HepG2 (cell line): Measurements from ENCODE around the gene CABLES2. TPM values are rescaled to one million over a fixed set of nuclear protein-coding genes. Genes with fewer than 3 reads are reported as not detected.

Experiments
- ARID3A ChIP-seq: IDR thresholded peaks from 2 replicates; pipeline ENCODE4 v1.6.1; 2012; ENCODE audit warnings: low read depth, low read length, improper control_type of control experiment
- EED ChIP-seq: sonication (generic); formaldehyde crosslinking; IDR thresholded peaks from 2 replicates; pipeline ENCODE4 v1.5.0; 2020; ENCODE audit warnings: mild to moderate bottlenecking, missing genetic modification reagents
- HNRNPH1 ChIP-seq: fragments of 200-400 bp; formaldehyde crosslinking; optimal IDR thresholded peaks from 2 replicates; pipeline ENCODE3; 2017; ENCODE audit warnings: mild to moderate bottlenecking, low read depth, low read length
- KLF16 ChIP-seq, 2 experiments: sonication (generic) in 1 of 2; formaldehyde crosslinking in 1 of 2; IDR thresholded peaks; 2 replicates each; pipeline versions ENCODE4 v1.6.1 to v1.8.0; 2016 to 2023; ENCODE audit warnings: missing genetic modification reagents in 2 of 2, missing compliant biosample characterization in 1 of 2
- PAX8 ChIP-seq: sonication (generic); formaldehyde crosslinking; IDR thresholded peaks from 2 replicates; pipeline ENCODE4 v1.8.0; 2022; ENCODE audit warnings: mild to moderate bottlenecking, missing genetic modification reagents, borderline replicate concordance
- PBX2 ChIP-seq: IDR thresholded peaks from 2 replicates; pipeline ENCODE4 v1.6.1; 2016; ENCODE audit warnings: control low read depth
- RBAK ChIP-seq: sonication (generic); formaldehyde crosslinking; IDR thresholded peaks from 2 replicates; pipeline ENCODE4 v1.5.1; 2020; ENCODE audit warnings: mild to moderate bottlenecking, missing genetic modification reagents
- SMARCE1 ChIP-seq: fragments of 450-650 bp; IDR thresholded peaks from 2 replicates; pipeline ENCODE4 v1.6.1; 2017; ENCODE audit warnings: borderline replicate concordance
- SRSF9 ChIP-seq: fragments of 200-400 bp; formaldehyde crosslinking; IDR thresholded peaks from 2 replicates; pipeline ENCODE4 v1.6.1; 2018; ENCODE audit warnings: borderline replicate concordance, mild to moderate bottlenecking, low read depth, low read length; ENCODE audit not compliant: insufficient read depth, poor library complexity, severe bottlenecking
- ZFP36 ChIP-seq: fragments of 150-350 bp; IDR thresholded peaks from 2 replicates; pipeline ENCODE4 v1.6.1; 2018; ENCODE audit warnings: borderline replicate concordance, low read length, low read depth; ENCODE audit not compliant: partially characterized antibody
- ZFX ChIP-seq: sonication (generic); formaldehyde crosslinking; IDR thresholded peaks from 2 replicates; pipeline ENCODE4 v1.4.0; 2020; ENCODE audit warnings: mild to moderate bottlenecking, low read depth, missing genetic modification reagents, moderate library complexity
- ZNF20 ChIP-seq: sonication (generic); formaldehyde crosslinking; IDR thresholded peaks from 2 replicates; pipeline ENCODE4 v1.4.0; 2020; ENCODE audit warnings: mild to moderate bottlenecking, moderate library complexity, missing genetic modification reagents
- ZNF333 ChIP-seq: sonication (generic); formaldehyde crosslinking; IDR thresholded peaks from 2 replicates; pipeline ENCODE4 v1.4.0; 2020; ENCODE audit warnings: mild to moderate bottlenecking, missing genetic modification reagents, borderline replicate concordance
- ZNF513 ChIP-seq: sonication (generic); formaldehyde crosslinking; conservative IDR thresholded peaks from 2 replicates; pipeline ENCODE4 v1.5.0; 2020; ENCODE audit warnings: missing genetic modification reagents
- ZSCAN21 ChIP-seq: sonication (generic); formaldehyde crosslinking; IDR thresholded peaks from 2 replicates; pipeline ENCODE4 v1.8.0; 2022; ENCODE audit warnings: mild to moderate bottlenecking, missing genetic modification reagents, moderate library complexity, borderline replicate concordance
- polyA plus RNA-seq, 8 experiments: library from polyadenylated mRNA; depleted of rRNA in 3 of 8; stranded (reverse) in 7 of 8; unstranded in 1 of 8; fragments of >200 nt; fragmentation: Illumina TruSeq in 4 of 8; extraction: Trizol in 4 of 8; gene quantifications; 2 replicates each; pipeline versions ENCODE4 v1.2.1 to v1.2.3, GENCODE V29; 2011 to 2016; ENCODE audit warnings: low read depth in 4 of 8, missing spikeins in 1 of 8, mixed read lengths in 1 of 8; ENCODE audit not compliant: insufficient read depth in 1 of 8
- total RNA-seq, 5 experiments: library from RNA; depleted of rRNA; stranded (reverse); fragments of >200 nt; fragmentation: Illumina TruSeq; extraction: Trizol; gene quantifications; 2 replicates each; pipeline ENCODE4 v1.2.3, GENCODE V29; 2016; ENCODE audit warnings: low read depth in 1 of 5
- TF ChIP-seq, protein P1 (sequence below): sonication (generic); formaldehyde crosslinking; IDR thresholded peaks from 2 replicates; pipeline ENCODE4 v1.4.0; 2020; ENCODE audit warnings: missing genetic modification reagents, borderline replicate concordance
- TF ChIP-seq, protein P2 (sequence below): sonication (generic); IDR thresholded peaks from 2 replicates; pipeline ENCODE4 v1.6.1; 2016; ENCODE audit warnings: low read depth, borderline replicate concordance

CABLES2 gene
- total and polyA plus RNA-seq, 2 of the 13 experiments (the other 11 are each of a cell fraction or from before 2014, with no cell fraction given): 5.2 to 9.7 TPM

- TF ChIP-seq ARID3A (no peak), SMARCE1 (no peak), ZNF333 (no peak; the same call in 1 of the 2 replicates), HNRNPH1 (no peak), PAX8 (CRISPR knock-in tag) (0 out of 2 replicates have a peak, but pooled peaks have one; percentile 58), ZNF20 (CRISPR knock-in tag) (0 out of 2 replicates have a peak, but pooled peaks have one; percentile 76), EED (no peak), ZNF513 (CRISPR knock-in tag) (no peak), SRSF9 (no peak), ZFP36 (no peak), KLF16 (CRISPR knock-in tag; IDR thresholded peaks at IDR 0.05) (no peak; a peak in 1 of 4 replicates), RBAK (CRISPR knock-in tag) (no peak), ZSCAN21 (peak; percentile 47; the same call in 1 of the 2 replicates), ZFX (CRISPR knock-in tag) (peak; percentile 84), PBX2 (no peak)
- TF ChIP-seq, protein P1, sequence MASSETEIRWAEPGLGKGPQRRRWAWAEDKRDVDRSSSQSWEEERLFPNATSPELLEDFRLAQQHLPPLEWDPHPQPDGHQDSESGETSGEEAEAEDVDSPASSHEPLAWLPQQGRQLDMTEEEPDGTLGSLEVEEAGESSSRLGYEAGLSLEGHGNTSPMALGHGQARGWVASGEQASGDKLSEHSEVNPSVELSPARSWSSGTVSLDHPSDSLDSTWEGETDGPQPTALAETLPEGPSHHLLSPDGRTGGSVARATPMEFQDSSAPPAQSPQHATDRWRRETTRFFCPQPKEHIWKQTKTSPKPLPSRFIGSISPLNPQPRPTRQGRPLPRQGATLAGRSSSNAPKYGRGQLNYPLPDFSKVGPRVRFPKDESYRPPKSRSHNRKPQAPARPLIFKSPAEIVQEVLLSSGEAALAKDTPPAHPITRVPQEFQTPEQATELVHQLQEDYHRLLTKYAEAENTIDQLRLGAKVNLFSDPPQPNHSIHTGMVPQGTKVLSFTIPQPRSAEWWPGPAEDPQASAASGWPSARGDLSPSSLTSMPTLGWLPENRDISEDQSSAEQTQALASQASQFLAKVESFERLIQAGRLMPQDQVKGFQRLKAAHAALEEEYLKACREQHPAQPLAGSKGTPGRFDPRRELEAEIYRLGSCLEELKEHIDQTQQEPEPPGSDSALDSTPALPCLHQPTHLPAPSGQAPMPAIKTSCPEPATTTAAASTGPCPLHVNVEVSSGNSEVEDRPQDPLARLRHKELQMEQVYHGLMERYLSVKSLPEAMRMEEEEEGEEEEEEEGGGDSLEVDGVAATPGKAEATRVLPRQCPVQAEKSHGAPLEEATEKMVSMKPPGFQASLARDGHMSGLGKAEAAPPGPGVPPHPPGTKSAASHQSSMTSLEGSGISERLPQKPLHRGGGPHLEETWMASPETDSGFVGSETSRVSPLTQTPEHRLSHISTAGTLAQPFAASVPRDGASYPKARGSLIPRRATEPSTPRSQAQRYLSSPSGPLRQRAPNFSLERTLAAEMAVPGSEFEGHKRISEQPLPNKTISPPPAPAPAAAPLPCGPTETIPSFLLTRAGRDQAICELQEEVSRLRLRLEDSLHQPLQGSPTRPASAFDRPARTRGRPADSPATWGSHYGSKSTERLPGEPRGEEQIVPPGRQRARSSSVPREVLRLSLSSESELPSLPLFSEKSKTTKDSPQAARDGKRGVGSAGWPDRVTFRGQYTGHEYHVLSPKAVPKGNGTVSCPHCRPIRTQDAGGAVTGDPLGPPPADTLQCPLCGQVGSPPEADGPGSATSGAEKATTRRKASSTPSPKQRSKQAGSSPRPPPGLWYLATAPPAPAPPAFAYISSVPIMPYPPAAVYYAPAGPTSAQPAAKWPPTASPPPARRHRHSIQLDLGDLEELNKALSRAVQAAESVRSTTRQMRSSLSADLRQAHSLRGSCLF (CRISPR knock-in tag): no peak
- TF ChIP-seq, protein P2, sequence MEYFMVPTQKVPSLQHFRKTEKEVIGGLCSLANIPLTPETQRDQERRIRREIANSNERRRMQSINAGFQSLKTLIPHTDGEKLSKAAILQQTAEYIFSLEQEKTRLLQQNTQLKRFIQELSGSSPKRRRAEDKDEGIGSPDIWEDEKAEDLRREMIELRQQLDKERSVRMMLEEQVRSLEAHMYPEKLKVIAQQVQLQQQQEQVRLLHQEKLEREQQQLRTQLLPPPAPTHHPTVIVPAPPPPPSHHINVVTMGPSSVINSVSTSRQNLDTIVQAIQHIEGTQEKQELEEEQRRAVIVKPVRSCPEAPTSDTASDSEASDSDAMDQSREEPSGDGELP: peak; percentile 87
These were observed 36.1 kb downstream of the CABLES2 start (continued) for GRCh38 chr20:62370807-62371587.
